Body of pancreas (tissue), 4 donors: ENCODE data around the gene SH3BP1. TPM values are rescaled to one million over a fixed set of nuclear protein-coding genes. Genes with fewer than 3 reads are reported as not detected.
A peak's percentile ranks its signal among the peaks of the same experiment; 100 is the strongest.
"Not testable (repeated sequence)": the region's sequence is repeated elsewhere in the genome, so short reads cannot be mapped to it uniquely, and the experiment has no call there.

Source experiments
- ATAC-seq: fragments of 150-250 bp; one replicate; pipeline ENCODE4 v1.9.1; 2016
- DNase-seq, 4 donors: peaks; one replicate each; pipeline ENCODE4 v3.0.0-alpha.2; 2019
- H3K27ac ChIP-seq, 4 donors: fragments of 200-600 bp; sonication (generic); 1 replicate in 3 of 4; 2 replicates in 1 of 4; pipeline versions ENCODE4 v1.5.1 to v1.6.1; 2016 to 2019; ENCODE audit warnings: mild to moderate bottlenecking in 1 of 4, mixed read lengths in 1 of 4, moderate library complexity in 1 of 4
- H3K27me3 ChIP-seq, 2 donors: fragments of 200-600 bp; sonication (generic); one replicate each; pipeline ENCODE4 v1.6.0; 2016; ENCODE audit warnings: mild to moderate bottlenecking in 1 of 2
- H3K36me3 ChIP-seq, 2 donors: fragments of 200-600 bp; sonication (generic); replicated peaks in 1 of 2; 2 replicates each; pipeline ENCODE4 v1.5.1; 2016; ENCODE audit warnings: low read depth in 2 of 2; ENCODE audit not compliant: insufficient read depth in 1 of 2
- H3K4me1 ChIP-seq: fragments of 200-600 bp; sonication (generic); one replicate; pipeline ENCODE4 v1.6.0; 2016
- H3K4me3 ChIP-seq, 2 donors: fragments of 200-600 bp; sonication (generic); 1 replicate in 1 of 2; 2 replicates in 1 of 2; pipeline ENCODE4 v1.5.1; 2016 to 2019
- H3K9me3 ChIP-seq, 3 donors: fragments of 200-600 bp; sonication (generic); 1 replicate in 2 of 3; 2 replicates in 1 of 3; pipeline ENCODE4 v1.5.1; 2016
- CTCF ChIP-seq, 7 experiments: fragments of 450-650 bp in 4 of 7; fragments of 200-600 bp in 3 of 7; sonication (generic) in 3 of 7; IDR thresholded peaks; one replicate each; pipeline ENCODE4 v1.5.1; 2016 to 2019; ENCODE audit warnings: antibody characterized with exemption in 7 of 7
- POLR2A ChIP-seq, 3 donors: fragments of 450-650 bp; IDR thresholded peaks; one replicate each; pipeline ENCODE4 v1.6.1; 2016; ENCODE audit warnings: antibody characterized with exemption in 3 of 3, mild to moderate bottlenecking in 2 of 3
- WGBS, 2 donors: methylation state at CpG; one replicate each; pipeline ENCODE4 v1.1.5; 2017; 5-methylcytosine and 5-hydroxymethylcytosine counted together
- intact Hi-C: fragments of 100-400 bp; cut with DNase I; formaldehyde crosslinking; loops from one replicate; pipeline ENCODE4 v1.15.1; 2023
- total RNA-seq, 2 donors: library from RNA; depleted of rRNA; stranded (reverse); fragments of >200 nt; gene quantifications; one replicate each; pipeline ENCODE4 v1.1.0, GENCODE V29; 2016

The SH3BP1 gene
- total RNA-seq, 2 donors from 2014 or later = 2.0 to 40.0 TPM

- Histone ChIP-seq H3K36me3 (peaks cover 5 to 19% of the 10 kb centered on the region in 2 donors), H3K4me1 (peaks cover 14% of the 10 kb centered on the region)
- TF ChIP-seq POLR2A (IDR thresholded peaks at IDR 0.05) (no peak), CTCF (IDR thresholded peaks at IDR 0.05) (no peak)
Observed at GRCh38 chr22:37692627-37693285, 53.3 kb downstream of the SH3BP1 start.

GRCh38 chr22:37694131-37694530 lies 54.7 kb downstream of the SH3BP1 start:
- DNase-seq, H3K9me3 ChIP-seq, ATAC-seq, H3K27me3 ChIP-seq, H3K27ac ChIP-seq, H3K4me3 ChIP-seq: not testable (repeated sequence)
- intact Hi-C loops = loop anchor here (10.0 kb wide), 1 partner anchor 159 kb away; no protein-coding TSS in a partner anchor
- 96 to 97% methylated on average over 7 of the region's 7 CpGs for WGBS, 2 donors
- Histone ChIP-seq H3K4me1 (peaks cover 14% of the 10 kb centered on the region), H3K36me3 (peaks cover 5 to 16% of the 10 kb centered on the region in 2 donors)

More at GRCh38 chr22:37692627-37693285, 53.3 kb downstream of the SH3BP1 start:
- intact Hi-C loops = loop anchor here (10.0 kb wide), 1 partner anchor 158 kb away; no protein-coding TSS in a partner anchor
- no peak overlapping the region for H3K27ac ChIP-seq
- no peak overlapping the region for H3K4me3 ChIP-seq
- no peaks in the 10 kb centered on the region for H3K9me3 ChIP-seq
- ATAC-seq (no peak), DNase-seq (no peak)
- H3K27me3 ChIP-seq = no peaks in the 10 kb centered on the region
- 88 to 100% methylated on average over 1 to 14 of the region's 15 CpGs for WGBS, 2 donors

- intact Hi-C loops = loop anchor here (10.0 kb wide), 1 partner anchor 161 kb away; no protein-coding TSS in a partner anchor
- 21 to 31% methylated on average over 13 of the region's 13 CpGs for WGBS, 2 donors
- ATAC-seq, H3K9me3 ChIP-seq, H3K4me3 ChIP-seq, DNase-seq, H3K27me3 ChIP-seq, H3K36me3 ChIP-seq: not testable (repeated sequence)
- Histone ChIP-seq H3K4me1 (peaks cover 14% of the 10 kb centered on the region), H3K27ac (peak overlapping the region in 1 of 4 donors; percentile 49)
Observed at GRCh38 chr22:37696260-37696656, 56.8 kb downstream of the SH3BP1 start.

- Histone ChIP-seq H3K27ac (peak within 1 kb of the TSS in 1 of 4 donors; percentile 49), H3K9me3 (no peaks in the 10 kb centered on the region), H3K27me3 (no peaks in the 10 kb centered on the region), H3K4me1 (peaks cover 14% of the 10 kb centered on the region), H3K36me3 (peaks cover 0 to 4% of the 10 kb centered on the region in 2 donors), H3K4me3 (no peak within 1 kb of the TSS)
- 19 to 24% methylated on average over 18 to 39 of the region's 39 CpGs for WGBS, 2 donors
- peak; percentile 91 to 98 (median 96) for DNase-seq
- ATAC-seq = peak; percentile 99
- intact Hi-C loops = loop anchor here (10.0 kb wide), 1 partner anchor 162 kb away; no protein-coding TSS in a partner anchor
- TF ChIP-seq POLR2A (IDR thresholded peaks at IDR 0.05) (no peak), CTCF (IDR thresholded peaks at IDR 0.05) (peak in 6 of 7 experiments; percentile 11 to 70 (median 60))
Observed at GRCh38 chr22:37696657-37697537, 57.4 kb downstream of the SH3BP1 start, which contains the start of gene TRIOBP. TSS of gene TRIOBP (plus strand) at chr22:37697048. CDS start at chr22:37701366, 4,318 bp downstream.

- ATAC-seq = no peak
- DNase-seq = no peak
- TF ChIP-seq CTCF (IDR thresholded peaks at IDR 0.05) = no peak
- no peak for TF ChIP-seq POLR2A (IDR thresholded peaks at IDR 0.05)
- H3K27me3 ChIP-seq = no peaks in the 10 kb centered on the region
- H3K9me3 ChIP-seq = no peaks in the 10 kb centered on the region
- 17% methylated on average over 2 of the region's 3 CpGs; no CpG with 5 or more reads in 1 of the 2 donors for WGBS, 2 donors
- intact Hi-C loops = loop anchor here (10.0 kb wide), 1 partner anchor 163 kb away; no protein-coding TSS in a partner anchor
- no peaks in the 10 kb centered on the region for H3K36me3 ChIP-seq
- peaks cover 14% of the 10 kb centered on the region for H3K4me1 ChIP-seq
- no peak overlapping the region for H3K4me3 ChIP-seq
- no peak overlapping the region for H3K27ac ChIP-seq
Observed at GRCh38 chr22:37697538-37697835, 58.0 kb downstream of the SH3BP1 start.
